HG03064 (cell line): Measurements from ENCODE around the gene CACNA1B.
"Not testable (repeated sequence)": the region's sequence is repeated elsewhere in the genome, so short reads cannot be mapped to it uniquely, and the experiment has no call there.

ENCODE experiments used
- ATAC-seq: cut with Tn5 transposase; IDR thresholded peaks from one replicate; pipeline ENCODE4 v1.9.1; 2021; ENCODE audit warnings: low read depth; ENCODE audit not compliant: unreplicated experiment

Gene CACNA1B

DNA sequence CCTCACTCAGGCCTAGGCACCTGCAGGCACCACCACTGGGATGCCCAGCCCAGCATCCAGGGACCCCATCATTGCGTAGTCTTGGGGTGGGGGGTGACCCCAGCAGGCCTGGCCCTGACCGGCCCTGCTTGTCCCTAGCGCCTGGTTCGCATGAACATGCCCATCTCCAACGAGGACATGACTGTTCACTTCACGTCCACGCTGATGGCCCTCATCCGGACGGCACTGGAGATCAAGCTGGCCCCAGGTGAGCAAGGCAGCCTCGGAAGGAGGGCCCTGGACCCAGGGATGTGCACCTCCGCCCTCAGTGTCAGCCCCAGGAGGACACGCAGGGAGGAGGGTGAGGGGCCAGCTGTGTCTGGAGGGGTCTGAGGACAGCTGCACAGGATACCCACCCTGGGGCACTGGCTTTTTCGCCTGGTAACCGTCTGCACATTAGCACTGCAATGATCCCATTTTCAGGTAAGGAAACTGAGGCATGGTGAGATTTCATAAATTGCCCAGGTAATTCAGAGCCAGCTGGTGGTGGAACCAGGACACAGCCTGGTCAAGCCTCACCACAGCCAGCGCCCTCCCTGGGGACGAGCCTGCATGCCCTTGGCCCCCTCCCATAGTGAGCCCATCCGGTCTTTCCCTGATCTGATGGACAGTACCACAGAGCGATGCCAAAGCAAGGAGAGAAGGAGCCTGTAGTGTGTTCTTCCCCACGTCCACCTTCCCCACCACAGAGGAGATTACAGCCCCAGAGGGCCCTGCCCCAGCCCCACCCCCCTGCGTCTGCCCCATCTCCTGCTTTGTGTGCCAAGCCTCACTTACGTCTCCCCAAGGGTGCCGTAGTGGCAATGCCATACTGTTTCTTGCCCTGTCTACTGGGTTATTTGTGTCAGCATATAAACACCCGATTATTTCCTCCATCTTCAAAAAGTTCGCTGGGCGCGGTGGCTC is 228.3 kb downstream of the CACNA1B start:
- no peak for ATAC-seq

DNA sequence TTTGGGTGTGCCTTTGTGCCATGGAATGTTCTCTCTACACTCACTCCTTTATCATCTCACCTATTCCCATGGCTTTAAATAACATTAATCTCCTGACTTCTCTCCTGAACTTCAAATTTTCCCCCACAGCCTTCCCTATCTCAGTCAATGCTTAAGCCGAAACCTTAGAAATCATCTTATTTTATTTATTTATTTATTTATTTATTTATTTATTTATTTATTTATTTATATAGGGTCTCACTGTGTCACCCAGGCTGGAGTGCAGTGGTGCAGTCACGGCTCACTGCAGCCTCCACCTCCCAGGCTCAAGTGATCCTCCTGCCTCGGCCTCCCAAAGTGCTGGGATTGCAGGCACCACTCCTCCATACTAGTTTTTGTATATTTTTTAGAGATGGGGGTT is 229.5 kb downstream of the CACNA1B start:
- not testable (repeated sequence) for ATAC-seq

DNA sequence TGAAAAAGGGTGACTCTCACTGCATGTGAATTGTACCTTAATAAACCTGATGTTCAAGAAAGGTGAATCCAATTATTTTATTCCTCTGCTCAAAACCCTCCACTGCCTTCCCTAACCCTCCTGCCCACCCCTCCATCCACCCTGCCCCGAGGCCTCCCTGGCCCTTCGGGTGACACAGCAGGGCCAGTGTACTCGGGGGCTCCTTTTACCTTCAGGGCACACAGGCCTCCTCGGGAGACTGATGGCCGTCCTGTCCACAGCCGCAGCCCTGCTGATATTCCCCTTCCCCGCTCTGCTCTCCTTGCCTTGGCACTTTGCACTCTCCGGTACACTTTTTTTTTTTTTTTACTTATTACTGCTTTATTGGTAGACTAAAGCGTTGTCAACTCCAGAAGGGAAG is 234.0 kb downstream of the CACNA1B start:
- no peak for ATAC-seq

DNA sequence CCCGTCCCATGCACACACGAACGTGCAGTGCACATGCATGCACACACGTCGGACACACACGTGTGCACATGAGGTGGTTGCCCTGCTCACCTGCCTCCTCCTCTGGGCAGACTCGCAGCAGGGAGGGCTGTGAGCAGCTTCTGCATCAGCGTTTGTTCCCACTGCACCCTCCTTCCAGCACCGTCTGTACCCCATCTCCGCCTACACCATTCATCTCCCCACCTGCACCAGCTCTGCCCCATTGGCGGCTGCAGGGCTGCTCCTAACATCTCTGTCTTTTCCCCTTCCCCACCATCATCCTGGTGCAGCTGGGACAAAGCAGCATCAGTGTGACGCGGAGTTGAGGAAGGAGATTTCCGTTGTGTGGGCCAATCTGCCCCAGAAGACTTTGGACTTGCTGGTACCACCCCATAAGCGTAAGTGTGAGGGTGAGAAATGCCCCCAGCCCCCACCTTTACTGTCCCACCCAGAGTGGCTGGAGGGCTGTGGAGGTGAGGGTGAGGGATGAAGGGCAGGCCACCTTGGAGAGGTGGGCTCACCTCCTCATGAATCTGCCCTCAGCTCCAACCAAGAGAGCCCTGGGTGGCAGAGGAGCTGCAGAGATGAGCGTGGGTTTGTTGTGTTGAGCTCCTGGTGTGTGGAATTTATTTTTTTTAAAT is 234.6 kb downstream of the CACNA1B start:
- ATAC-seq = no peak

DNA sequence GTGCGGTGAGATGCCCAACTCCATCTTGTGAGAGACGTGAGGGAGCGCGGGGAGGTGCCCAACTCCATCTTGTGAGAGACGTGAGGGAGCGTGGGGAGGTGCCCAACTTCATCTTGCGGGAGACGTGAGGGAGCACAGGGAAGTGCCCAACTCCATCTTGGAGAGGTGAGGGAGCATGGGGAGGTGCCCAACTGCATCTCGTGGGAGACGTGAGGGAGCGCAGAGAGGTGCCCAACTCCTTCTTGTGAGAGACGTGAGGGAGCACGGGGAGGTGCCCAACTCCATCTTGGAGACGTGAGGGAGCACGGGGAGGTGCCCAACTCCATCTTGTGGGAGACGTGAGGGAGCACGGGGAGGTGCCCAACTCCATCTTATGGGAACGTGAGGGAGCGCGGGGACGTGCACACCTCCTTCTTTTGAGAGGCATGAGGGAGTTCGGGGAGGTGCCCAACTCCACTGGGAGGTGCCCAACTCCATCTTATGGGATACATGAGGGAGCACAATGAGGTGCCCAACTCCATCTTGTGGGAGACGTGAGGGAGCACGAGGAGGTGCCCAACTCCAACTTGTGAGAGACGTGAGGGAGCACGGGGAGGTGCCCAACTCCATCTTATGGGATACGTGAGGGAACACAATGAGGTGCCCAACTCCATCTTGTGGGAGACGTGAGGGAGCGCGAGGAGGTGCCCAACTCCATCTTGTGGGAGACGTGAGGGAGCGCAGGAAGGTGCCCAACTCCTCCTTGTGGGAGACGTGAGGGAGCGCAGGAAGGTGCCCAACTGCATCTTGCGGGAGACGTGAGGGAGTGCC is 235.4 kb downstream of the CACNA1B start:
- ATAC-seq = no peak

DNA sequence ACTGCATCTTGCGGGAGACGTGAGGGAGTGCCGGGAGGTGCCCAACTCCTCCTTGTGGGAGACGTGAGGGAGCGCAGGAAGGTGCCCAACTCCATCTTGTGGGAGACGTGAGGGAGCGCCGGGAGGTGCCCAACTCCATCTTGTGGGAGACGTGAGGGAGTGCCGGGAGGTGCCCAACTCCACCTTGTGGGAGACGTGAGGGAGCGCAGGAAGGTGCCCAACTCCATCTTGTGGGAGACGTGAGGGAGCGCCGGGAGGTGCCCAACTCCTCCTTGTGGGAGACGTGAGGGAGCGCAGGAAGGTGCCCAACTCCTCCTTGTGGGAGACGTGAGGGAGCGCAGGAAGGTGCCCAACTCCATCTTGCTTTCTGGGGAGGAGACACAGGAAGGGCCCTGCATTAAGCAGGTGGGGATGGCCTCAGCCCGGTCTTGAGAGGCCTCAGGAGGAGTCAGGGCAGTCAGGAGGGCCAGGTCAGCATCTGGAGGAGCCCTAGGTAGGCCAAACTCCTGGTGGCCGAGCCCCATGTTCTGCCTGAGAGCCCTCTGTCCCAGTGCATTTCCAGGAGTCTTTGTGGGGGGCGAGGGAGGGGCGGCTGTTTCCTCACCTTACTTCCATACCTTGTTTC is 236.2 kb downstream of the CACNA1B start:
- ATAC-seq = not testable (repeated sequence)

DNA sequence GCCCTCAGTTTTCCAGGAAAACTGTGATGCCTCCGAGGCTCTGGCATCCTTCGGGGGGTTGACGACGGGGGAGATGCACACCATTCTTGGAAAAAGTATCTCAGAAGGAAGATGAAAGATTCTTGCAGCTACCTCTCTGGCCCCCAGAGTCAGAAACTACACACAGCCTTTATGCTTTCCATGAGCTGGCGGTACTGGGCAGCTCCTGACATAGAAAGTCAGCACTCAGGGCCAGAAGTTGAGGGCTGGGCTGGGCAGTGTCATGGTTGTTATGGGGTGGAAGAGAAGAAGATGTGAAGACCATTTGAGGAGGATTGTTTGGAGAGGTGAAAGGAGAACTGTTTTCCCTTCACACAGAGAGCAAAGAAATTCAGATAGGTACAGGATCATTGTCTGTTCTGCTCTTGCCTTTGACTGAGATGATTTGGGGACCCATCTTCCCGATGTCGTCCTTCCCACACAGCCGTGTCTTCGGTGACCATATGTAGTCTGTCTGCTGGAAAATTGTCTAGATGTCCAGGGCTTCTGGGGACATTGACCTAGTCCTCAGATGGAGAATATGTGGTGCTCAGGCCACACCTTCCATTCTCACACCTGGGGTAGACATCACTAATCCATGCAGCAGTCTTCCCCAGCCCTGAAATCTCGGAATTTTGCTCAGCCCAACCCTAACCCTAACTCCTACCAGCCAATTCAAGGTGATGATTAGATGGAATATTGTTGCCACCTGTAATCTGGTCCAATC is 237.1 kb downstream of the CACNA1B start:
- no peak for ATAC-seq

DNA sequence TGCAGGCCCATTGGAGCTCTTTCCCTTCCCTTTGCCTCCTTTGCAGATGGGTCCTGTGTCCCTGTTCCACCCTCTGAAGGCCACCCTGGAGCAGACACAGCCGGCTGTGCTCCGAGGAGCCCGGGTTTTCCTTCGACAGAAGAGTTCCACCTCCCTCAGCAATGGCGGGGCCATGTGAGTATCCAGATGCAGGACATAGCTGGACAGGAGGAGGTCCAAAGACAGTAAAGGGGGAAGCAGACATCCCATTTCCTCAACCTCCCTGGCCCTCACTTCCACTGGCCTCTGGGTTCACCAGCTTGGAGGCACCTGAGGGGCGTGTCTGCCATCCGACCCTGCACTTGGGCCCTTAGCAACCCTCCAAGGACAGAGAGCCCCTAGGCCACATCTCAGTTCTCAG is 237.9 kb downstream of the CACNA1B start:
- no peak for ATAC-seq

DNA sequence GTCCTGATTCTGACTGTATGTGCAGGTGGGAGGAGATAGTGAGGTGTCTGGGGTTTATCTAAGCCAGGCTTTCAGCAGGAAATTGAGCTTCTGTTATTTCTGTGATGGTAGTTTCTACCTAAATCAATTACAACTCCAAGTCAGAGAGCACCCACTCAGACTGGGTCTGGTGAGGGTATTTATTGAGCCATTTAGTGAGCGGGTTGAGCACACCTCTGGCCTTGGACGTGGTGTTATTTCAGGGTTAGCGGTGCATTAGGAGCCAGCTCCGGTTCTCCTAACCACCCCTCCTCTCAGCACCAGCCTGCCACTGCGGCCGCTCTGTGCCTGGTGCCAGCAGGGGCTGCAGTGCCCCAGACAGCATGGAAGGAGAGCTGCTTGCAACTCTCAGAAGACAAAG is 238.9 kb downstream of the CACNA1B start:
- no peak for ATAC-seq

DNA sequence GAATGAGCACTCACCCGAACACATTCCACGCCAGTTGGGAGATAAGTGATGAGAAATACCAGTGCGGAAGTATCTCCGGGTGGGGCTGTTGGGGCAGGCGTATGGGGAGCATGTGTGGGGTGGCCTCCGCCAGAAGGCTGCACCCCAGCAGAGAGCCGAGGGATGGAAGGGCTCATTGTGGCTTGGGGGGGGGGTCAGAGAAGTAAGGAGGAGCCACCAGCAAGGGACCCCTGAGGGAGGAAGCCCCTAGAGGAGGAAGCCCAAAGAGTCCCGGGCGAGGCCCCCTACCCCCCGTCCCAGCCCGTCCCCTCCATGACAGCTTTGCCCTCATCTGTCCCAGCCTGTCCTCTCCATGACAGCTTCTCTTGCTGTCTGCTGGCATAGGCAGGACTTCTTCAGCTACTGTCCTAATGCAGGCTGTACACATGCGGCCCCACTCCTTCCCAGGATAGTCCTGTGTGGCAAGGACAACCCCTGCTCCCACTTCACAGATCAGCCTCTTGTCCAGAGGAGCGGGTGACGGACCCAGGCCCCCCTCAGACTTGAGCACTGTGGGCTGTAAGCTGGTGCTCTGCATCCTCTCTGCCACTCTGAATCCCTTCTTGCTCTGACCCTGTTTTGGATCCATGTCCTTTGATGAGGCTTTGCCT is 239.6 kb downstream of the CACNA1B start:
- ATAC-seq = no peak

DNA sequence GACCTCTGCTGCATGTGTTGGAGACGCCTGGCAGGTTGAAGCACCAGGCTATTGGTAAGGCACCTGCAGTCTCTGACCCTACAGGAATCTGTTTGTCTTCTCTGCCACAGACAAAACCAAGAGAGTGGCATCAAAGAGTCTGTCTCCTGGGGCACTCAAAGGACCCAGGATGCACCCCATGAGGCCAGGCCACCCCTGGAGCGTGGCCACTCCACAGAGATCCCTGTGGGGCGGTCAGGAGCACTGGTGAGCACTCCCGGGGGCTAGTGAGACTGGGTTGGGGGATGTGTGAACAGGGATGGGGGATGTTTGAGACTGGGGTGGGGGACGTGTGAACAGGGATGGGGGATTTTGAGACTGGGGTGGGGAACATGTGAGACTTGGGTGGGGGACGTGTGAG is 240.3 kb downstream of the CACNA1B start:
- ATAC-seq = no peak

DNA sequence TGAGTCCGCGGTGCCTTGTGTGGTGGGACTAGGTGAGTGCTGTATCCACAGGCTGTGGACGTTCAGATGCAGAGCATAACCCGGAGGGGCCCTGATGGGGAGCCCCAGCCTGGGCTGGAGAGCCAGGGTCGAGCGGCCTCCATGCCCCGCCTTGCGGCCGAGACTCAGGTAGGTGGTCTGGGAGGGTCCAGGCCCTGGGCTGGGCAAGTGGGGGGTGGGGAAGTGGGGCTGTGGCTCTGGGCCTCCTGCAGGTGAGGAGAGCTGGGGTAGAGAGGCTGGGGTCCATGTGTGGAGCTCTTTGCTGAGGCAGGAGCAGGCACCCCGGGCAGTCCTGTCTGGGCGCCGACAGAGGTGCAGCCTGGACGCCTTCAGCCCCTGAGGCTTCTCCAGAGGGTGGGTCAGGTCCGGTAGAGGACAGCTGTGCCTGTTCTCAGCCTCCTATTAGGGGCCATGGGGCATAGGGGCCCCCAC is 241.1 kb downstream of the CACNA1B start:
- no peak for ATAC-seq

DNA sequence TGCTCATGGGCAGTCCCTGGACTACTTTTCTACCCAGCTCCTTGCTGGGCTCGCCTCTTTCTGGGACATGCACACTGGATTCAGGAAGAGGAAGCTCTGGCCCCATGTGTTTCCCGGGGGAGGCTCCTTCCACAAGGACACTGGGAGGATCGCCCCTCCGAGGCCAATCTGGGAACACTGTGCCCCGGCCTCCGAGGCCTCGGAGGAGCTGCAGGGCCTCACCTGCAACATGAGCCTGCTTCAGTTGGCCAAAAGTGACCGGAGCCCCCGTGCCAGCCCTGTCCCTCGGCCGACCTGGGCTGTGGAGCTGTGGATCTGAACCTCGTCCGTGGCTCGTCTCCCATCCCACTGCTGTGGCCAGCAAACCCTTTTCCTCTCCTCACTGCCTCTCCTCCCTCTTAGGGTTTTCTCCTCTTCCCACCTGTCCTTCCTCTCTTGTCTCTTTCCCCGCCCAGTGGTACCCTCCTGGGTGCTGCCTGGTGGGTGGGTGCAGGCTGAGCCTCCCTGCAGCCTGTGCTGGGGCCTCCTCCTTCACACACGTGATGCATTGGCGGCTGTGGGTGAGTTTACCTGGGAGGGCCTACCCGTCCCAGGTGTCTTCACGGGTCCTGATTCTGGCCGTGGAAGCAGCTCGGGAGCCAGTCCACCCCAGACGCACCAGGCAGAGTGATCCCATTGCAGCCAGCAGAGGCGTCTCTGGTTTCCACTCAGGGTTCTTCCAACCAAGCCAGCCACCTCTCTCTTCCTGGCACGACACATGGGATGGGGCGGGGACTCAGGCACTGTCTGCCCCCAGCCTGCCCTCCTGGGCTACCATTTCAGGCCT is 241.8 kb downstream of the CACNA1B start:
- ATAC-seq = no peak

DNA sequence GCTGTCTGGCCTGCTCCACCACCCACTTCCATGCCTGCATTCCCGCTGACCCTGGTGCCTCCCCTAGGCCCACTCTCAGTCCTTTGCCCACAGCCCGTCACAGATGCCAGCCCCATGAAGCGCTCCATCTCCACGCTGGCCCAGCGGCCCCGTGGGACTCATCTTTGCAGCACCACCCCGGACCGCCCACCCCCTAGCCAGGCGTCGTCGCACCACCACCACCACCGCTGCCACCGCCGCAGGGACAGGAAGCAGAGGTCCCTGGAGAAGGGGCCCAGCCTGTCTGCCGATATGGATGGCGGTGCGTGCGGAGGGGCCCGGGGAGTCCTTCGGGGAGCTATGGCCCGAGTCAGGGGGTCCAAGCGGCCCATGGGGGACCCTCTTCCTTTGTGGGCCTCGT is 242.5 kb downstream of the CACNA1B start:
- ATAC-seq = no peak

DNA sequence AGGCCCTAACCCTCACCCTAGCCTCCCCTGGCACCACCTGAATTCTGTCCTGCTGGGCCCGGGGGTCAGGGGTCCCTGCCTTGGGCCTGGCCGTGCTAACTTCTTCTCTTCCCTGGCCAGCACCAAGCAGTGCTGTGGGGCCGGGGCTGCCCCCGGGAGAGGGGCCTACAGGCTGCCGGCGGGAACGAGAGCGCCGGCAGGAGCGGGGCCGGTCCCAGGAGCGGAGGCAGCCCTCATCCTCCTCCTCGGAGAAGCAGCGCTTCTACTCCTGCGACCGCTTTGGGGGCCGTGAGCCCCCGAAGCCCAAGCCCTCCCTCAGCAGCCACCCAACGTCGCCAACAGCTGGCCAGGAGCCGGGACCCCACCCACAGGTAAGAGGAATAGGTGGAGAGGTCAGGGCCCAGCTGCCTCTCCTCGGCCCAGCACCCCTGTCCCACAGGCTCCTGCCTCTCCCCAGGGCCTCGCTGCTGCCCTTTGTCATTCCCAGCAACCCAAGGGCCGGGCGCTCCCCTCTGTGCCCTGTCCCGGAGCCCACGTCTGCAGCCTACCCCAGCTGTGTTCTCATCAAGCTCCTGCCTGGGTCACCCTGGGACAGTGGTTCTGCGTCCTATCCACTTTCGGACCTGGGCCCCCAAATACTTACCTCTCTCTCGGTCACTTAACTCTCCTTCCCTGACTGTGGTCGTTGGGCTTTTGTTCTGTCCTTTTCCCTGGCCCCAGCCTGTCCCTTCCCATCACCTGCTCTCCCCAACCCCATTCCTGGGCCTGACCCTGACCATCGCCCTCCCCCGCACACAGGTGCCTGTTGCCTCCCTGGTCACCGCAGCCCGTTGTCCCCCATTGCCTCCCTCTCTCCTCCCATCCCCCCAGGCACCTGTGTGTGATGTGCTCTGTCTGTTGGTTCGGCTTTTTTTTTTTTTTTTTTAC is 243.2 kb downstream of the CACNA1B start:
- ATAC-seq = no peak

DNA sequence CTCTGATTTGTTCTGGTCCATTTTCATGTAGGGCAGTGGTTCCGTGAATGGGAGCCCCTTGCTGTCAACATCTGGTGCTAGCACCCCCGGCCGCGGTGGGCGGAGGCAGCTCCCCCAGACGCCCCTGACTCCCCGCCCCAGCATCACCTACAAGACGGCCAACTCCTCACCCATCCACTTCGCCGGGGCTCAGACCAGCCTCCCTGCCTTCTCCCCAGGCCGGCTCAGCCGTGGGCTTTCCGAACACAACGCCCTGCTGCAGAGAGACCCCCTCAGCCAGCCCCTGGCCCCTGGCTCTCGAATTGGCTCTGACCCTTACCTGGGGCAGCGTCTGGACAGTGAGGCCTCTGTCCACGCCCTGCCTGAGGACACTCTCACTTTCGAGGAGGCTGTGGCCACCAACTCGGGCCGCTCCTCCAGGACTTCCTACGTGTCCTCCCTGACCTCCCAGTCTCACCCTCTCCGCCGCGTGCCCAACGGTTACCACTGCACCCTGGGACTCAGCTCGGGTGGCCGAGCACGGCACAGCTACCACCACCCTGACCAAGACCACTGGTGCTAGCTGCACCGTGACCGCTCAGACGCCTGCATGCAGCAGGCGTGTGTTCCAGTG is 244.0 kb downstream of the CACNA1B start:
- no peak for ATAC-seq

DNA sequence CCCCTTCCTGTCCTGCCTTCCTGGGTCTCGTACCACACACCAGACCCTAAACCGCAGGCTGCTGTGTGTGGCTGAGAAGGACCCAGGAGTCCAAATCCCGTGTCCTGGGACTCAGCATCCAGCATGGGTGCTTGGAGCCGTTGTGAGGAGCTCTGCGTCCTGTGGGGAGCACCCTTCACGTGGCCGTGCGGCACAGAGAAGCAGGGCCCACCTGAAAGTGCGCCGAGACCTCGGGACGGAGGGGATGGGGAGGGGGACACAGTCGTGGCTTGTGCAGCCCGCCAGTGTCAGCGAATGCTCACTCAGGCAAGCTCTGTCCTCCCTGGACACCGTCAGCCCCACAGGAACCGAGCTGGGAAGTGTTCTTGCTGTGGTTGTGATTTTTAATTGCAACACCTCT is 244.6 kb downstream of the CACNA1B start:
- no peak for ATAC-seq
